Muscle of leg (tissue), 11 donors: Measurements from ENCODE around the gene HLA-DMA. TPM values are rescaled to one million over a fixed set of nuclear protein-coding genes. Genes with fewer than 3 reads are reported as not detected.

ENCODE experiments used
- DNase-seq: peaks from one replicate; pipeline ENCODE4 v3.0.0; 2013
- H3K27ac ChIP-seq: one replicate; pipeline ENCODE4 v1.5.1; 2013; ENCODE audit warnings: mild to moderate bottlenecking, low read length, control low read depth
- H3K27me3 ChIP-seq: one replicate; pipeline ENCODE4 v1.6.1; 2013; ENCODE audit warnings: low read length; ENCODE audit not compliant: control insufficient read depth, insufficient read depth
- H3K36me3 ChIP-seq: one replicate; pipeline ENCODE4 v1.6.1; 2013; ENCODE audit warnings: low read length; ENCODE audit not compliant: control insufficient read depth, insufficient read depth
- H3K4me1 ChIP-seq: one replicate; pipeline ENCODE4 v1.6.1; 2013; ENCODE audit warnings: low read length; ENCODE audit not compliant: control insufficient read depth, insufficient read depth
- H3K4me3 ChIP-seq: one replicate; pipeline ENCODE4 v1.5.1; 2013; ENCODE audit warnings: low read length, control low read depth
- H3K9me3 ChIP-seq: replicated peaks from 2 replicates; pipeline ENCODE4 v1.6.1; 2013; ENCODE audit warnings: low read depth, low read length; ENCODE audit not compliant: control insufficient read depth
- WGBS: methylation state at CpG from one replicate; pipeline ENCODE4 v1.1.5; 2013; ENCODE audit warnings: missing lambda C conversion rate; ENCODE audit not compliant: insufficient coverage; 5-methylcytosine and 5-hydroxymethylcytosine counted together
- polyA plus RNA-seq, 8 donors: library from polyadenylated mRNA; unstranded; fragments of 120-200 nt; gene quantifications; one replicate each; pipeline versions ENCODE4 v1.2.1 to v1.2.3, GENCODE V29; 2013; ENCODE audit warnings: inconsistent platforms in 1 of 8, low replicate concordance in 1 of 8; ENCODE audit not compliant: insufficient read length in 8 of 8, insufficient read depth in 1 of 8
- total RNA-seq: library from RNA; stranded (reverse); fragments of 120-200 nt; gene quantifications from one replicate; pipeline ENCODE4 v1.2.4, GENCODE V29; 2013

The HLA-DMA gene
- total and polyA plus RNA-seq, 9 donors: 2.6 to 6.9 (median 4.2) TPM

- no peak for DNase-seq
- peaks cover 3% of the 10 kb centered on the region for H3K4me1 ChIP-seq
- 15% methylated on average over 3 of the region's 3 CpGs for WGBS
- H3K4me3 ChIP-seq: no peak overlapping the region
- no peaks in the 10 kb centered on the region for H3K36me3 ChIP-seq
- peaks cover 2% of the 10 kb centered on the region for H3K27me3 ChIP-seq
- H3K9me3 ChIP-seq: no peaks in the 10 kb centered on the region
- H3K27ac ChIP-seq: no peak overlapping the region
Measured at GRCh38 chr6:32954986-32955802, 2.3 kb upstream of the HLA-DMA start.

GRCh38 chr6:32954267-32954666, 1.4 kb upstream of the HLA-DMA start:
- Histone ChIP-seq H3K27me3 (peaks cover 2% of the 10 kb centered on the region), H3K4me1 (peaks cover 3% of the 10 kb centered on the region), H3K9me3 (no peaks in the 10 kb centered on the region), H3K4me3 (no peak overlapping the region), H3K36me3 (no peaks in the 10 kb centered on the region), H3K27ac (no peak overlapping the region)
- WGBS: 79% methylated on average over 4 of the region's 4 CpGs
- DNase-seq: no peak

DNA sequence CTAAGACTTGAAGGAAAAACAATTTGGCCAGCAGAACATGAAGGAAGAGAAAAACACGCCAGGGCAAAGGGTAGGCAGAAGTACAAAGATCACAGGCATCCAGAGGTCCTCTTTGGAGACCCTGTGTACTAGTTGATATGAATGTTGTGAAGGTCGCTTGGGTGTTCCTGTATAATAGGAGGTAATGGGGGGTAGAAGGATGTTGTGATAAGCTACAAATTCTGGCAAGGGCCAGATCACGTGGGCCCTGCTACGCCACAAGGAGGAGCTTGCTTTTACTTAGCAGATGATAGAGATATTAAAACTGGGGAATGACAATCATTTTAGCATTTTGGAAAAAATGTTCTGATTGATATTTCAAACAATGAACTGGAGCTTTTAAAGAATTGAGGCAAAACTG, 878 bp upstream of the HLA-DMA start:
- DNase-seq: no peak
- peaks cover 3% of the 10 kb centered on the region for H3K4me1 ChIP-seq
- WGBS: 83% methylated on average over 4 of the region's 4 CpGs

DNA sequence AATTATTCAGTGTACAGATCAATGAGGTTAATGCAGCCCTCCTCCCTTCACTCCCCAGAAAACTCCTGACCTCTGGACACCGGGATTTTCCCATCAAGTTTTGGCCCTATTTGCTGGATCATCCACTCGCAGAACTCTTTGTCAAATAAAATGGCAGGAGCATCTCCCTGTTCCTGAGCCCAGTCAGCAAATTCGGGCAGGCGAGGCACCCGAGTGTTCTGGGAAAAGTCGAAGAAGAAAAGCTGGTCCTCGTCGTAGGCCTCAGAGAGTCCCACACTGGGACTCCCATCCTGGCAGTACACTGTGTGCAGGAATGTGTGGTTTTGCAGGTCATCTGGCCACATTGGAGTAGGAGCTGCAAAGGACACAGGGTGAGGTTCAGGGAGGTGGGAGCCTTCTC, 2.4 kb downstream of the HLA-DMA start:
- Histone ChIP-seq H3K36me3 (no peaks in the 10 kb centered on the region), H3K9me3 (no peaks in the 10 kb centered on the region), H3K4me3 (no peak overlapping the region), H3K27ac (no peak overlapping the region), H3K4me1 (peaks cover 3% of the 10 kb centered on the region), H3K27me3 (peaks cover 2% of the 10 kb centered on the region)
- no peak for DNase-seq
- 92% methylated on average over 4 of the region's 8 CpGs for WGBS

More for the DNA sequence above, 878 bp upstream of the HLA-DMA start:
- H3K9me3 ChIP-seq: no peaks in the 10 kb centered on the region
- no peak overlapping the region for H3K27ac ChIP-seq
- peaks cover 2% of the 10 kb centered on the region for H3K27me3 ChIP-seq
- no peaks in the 10 kb centered on the region for H3K36me3 ChIP-seq
- H3K4me3 ChIP-seq: no peak overlapping the region

DNA sequence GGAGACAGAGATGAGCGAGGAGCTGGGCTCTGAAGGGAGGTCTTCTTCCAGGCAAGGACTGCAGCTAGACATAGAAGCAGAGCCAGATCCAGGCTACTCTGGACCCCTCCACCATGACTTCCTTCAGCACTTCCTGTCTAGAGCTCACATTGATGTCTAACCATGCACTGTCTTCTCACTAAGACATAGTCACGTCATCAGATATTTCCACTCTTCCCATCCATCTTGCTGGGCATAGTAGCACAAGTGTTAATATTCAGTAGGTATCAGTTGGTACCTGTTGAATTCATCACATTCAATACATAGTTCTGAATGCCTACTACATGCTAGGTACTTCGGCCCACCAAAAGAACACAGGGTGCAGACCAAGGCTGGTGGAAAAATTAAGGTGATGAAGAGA, 2.9 kb downstream of the HLA-DMA start:
- H3K27ac ChIP-seq: no peak overlapping the region
- no peaks in the 10 kb centered on the region for H3K36me3 ChIP-seq
- WGBS: 100% methylated on average over 1 of the region's 3 CpGs
- H3K4me1 ChIP-seq: peaks cover 3% of the 10 kb centered on the region
- H3K27me3 ChIP-seq: peaks cover 2% of the 10 kb centered on the region
- no peak for DNase-seq
- no peaks in the 10 kb centered on the region for H3K9me3 ChIP-seq
- H3K4me3 ChIP-seq: no peak overlapping the region

- no peak for DNase-seq
- H3K4me1 ChIP-seq: peaks cover 3% of the 10 kb centered on the region
- no peak overlapping the region for H3K4me3 ChIP-seq
- WGBS: 70% methylated on average over 4 of the region's 9 CpGs
- no peak overlapping the region for H3K27ac ChIP-seq
- H3K36me3 ChIP-seq: no peaks in the 10 kb centered on the region
- H3K27me3 ChIP-seq: no peaks in the 10 kb centered on the region
- H3K9me3 ChIP-seq: no peaks in the 10 kb centered on the region
Measured at GRCh38 chr6:32949113-32949512, 3.8 kb downstream of the HLA-DMA start.

GRCh38 chr6:32947552-32948465, 5.1 kb downstream of the HLA-DMA start:
- H3K4me3 ChIP-seq: no peak overlapping the region
- WGBS: 0% methylated on average over 1 of the region's 11 CpGs
- H3K36me3 ChIP-seq: no peaks in the 10 kb centered on the region
- peaks cover under 1% of the 10 kb centered on the region for H3K4me1 ChIP-seq
- no peaks in the 10 kb centered on the region for H3K9me3 ChIP-seq
- no peaks in the 10 kb centered on the region for H3K27me3 ChIP-seq
- DNase-seq: peak; percentile 54
- no peak overlapping the region for H3K27ac ChIP-seq

- H3K27me3 ChIP-seq: no peaks in the 10 kb centered on the region
- no peaks in the 10 kb centered on the region for H3K4me1 ChIP-seq
- no peaks in the 10 kb centered on the region for H3K9me3 ChIP-seq
- no peak overlapping the region for H3K4me3 ChIP-seq
- no peaks in the 10 kb centered on the region for H3K36me3 ChIP-seq
- DNase-seq: no peak
- no peak overlapping the region for H3K27ac ChIP-seq
Measured at GRCh38 chr6:32946893-32947292, 6.0 kb downstream of the HLA-DMA start.

DNA sequence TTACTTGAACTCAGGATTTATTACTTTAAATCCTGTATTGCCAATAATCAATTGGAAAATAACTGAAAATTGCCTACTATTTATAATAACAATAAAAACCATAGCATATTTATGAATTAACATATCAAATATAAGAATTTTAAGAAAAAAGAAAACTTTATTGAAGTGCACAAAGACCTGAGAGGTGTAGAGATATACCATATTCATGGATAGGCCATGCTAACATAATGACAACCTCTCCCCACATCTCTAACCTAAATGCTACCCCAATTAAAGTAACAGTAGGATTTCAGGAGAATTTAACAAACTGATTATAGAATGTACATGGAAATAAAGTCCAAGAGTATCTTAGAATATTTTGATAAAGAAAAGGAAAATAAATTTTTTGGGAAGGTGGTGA, 6.9 kb downstream of the HLA-DMA start:
- peaks cover 2% of the 10 kb centered on the region for H3K27me3 ChIP-seq
- peaks cover 4% of the 10 kb centered on the region for H3K4me1 ChIP-seq
- no peak overlapping the region for H3K27ac ChIP-seq
- DNase-seq: no peak
- H3K9me3 ChIP-seq: no peaks in the 10 kb centered on the region
- H3K36me3 ChIP-seq: no peaks in the 10 kb centered on the region
- no peak overlapping the region for H3K4me3 ChIP-seq

DNA sequence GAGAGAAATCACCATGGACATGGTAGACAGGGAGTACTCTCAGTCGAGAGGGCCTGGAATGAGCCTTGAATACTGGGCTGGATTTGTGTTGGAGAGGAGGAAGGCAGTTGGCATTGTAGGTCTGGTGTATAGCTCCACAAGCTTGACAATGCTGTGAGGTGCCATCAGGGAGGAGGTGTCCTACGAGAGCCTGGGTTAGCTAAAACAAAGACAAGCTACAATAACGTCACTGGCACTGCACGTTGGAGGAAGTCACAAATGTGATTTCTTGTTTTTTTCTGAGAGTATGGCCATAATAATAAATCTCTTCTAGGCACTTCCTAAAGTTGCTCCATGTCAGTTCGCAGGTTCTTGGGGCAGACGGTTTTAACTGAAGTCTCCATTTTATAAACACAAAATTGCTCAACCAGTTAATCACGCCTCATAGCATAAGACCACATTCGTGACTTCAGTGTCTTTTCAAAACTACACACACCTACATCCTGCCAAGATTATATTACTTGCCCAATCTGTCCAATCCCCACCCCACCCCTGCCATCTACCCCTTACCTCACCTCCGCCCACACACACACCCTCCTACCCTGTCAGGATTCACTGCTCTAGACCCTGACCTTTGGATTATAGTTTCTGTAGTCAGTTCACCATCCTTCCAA, 7.7 kb downstream of the HLA-DMA start:
- no peak for DNase-seq
- Histone ChIP-seq H3K9me3 (no peaks in the 10 kb centered on the region), H3K36me3 (no peaks in the 10 kb centered on the region), H3K27me3 (peaks cover 6% of the 10 kb centered on the region), H3K4me1 (peaks cover 7% of the 10 kb centered on the region), H3K4me3 (no peak overlapping the region), H3K27ac (peak overlapping the region; percentile 15)
- 70% methylated on average over 5 of the region's 9 CpGs for WGBS
